Mesothelial cell of epicardium (in vitro differentiated cells): ENCODE measurements around the gene SLC6A18. TPM values are rescaled to one million over a fixed set of nuclear protein-coding genes. Genes with fewer than 3 reads are reported as not detected.
"Not testable (repeated sequence)": the region's sequence is repeated elsewhere in the genome, so short reads cannot be mapped to it uniquely, and the experiment has no call there.

Source experiments
- DNase-seq, 2 experiments: peaks; one replicate each; pipeline ENCODE4 v3.0.0; 2021; ENCODE audit warnings: low spot score in 2 of 2; ENCODE audit not compliant: unreplicated experiment in 2 of 2
- H3K27ac Mint-ChIP-seq: 2 replicates; pipeline ENCODE4 v1.8.0; 2021; ENCODE audit warnings: mixed read lengths
- H3K27me3 Mint-ChIP-seq: 2 replicates; pipeline ENCODE4 v1.8.0; 2021; ENCODE audit warnings: low read depth, mixed read lengths
- H3K36me3 Mint-ChIP-seq: 2 replicates; pipeline ENCODE4 v1.8.0; 2021; ENCODE audit warnings: mixed read lengths
- H3K4me1 Mint-ChIP-seq: 2 replicates; pipeline ENCODE4 v1.8.0; 2021; ENCODE audit warnings: mixed read lengths
- H3K4me3 Mint-ChIP-seq: 2 replicates; pipeline ENCODE4 v1.8.0; 2021; ENCODE audit warnings: mild to moderate bottlenecking, moderate library complexity, mixed read lengths
- H3K9me3 Mint-ChIP-seq: 2 replicates; pipeline ENCODE4 v1.8.0; 2021; ENCODE audit warnings: mixed read lengths
- total RNA-seq: library from RNA; stranded (reverse); gene quantifications from 3 replicates; pipeline ENCODE4 v1.2.1, GENCODE V29; 2021
- TF ChIP-seq, protein P1 (sequence below): fragments of 200-600 bp; sonication (generic); IDR thresholded peaks from one replicate; pipeline ENCODE4 v1.5.0; 2021; ENCODE audit warnings: antibody characterized with exemption; ENCODE audit not compliant: unreplicated experiment

Gene SLC6A18
- total RNA-seq, 1 donor from 2014 or later: not detected

- H3K4me3 Mint-ChIP-seq: no peak overlapping the region
- H3K27me3 Mint-ChIP-seq: peaks cover 8% of the 10 kb centered on the region
- no peak for DNase-seq
- no peaks in the 10 kb centered on the region for H3K4me1 Mint-ChIP-seq
- no peak overlapping the region for H3K27ac Mint-ChIP-seq
- H3K9me3 Mint-ChIP-seq: peaks cover 5% of the 10 kb centered on the region
- TF ChIP-seq, protein P1, sequence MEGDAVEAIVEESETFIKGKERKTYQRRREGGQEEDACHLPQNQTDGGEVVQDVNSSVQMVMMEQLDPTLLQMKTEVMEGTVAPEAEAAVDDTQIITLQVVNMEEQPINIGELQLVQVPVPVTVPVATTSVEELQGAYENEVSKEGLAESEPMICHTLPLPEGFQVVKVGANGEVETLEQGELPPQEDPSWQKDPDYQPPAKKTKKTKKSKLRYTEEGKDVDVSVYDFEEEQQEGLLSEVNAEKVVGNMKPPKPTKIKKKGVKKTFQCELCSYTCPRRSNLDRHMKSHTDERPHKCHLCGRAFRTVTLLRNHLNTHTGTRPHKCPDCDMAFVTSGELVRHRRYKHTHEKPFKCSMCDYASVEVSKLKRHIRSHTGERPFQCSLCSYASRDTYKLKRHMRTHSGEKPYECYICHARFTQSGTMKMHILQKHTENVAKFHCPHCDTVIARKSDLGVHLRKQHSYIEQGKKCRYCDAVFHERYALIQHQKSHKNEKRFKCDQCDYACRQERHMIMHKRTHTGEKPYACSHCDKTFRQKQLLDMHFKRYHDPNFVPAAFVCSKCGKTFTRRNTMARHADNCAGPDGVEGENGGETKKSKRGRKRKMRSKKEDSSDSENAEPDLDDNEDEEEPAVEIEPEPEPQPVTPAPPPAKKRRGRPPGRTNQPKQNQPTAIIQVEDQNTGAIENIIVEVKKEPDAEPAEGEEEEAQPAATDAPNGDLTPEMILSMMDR: no peak
- no peaks in the 10 kb centered on the region for H3K36me3 Mint-ChIP-seq
These were observed 60.0 kb downstream of the SLC6A18 start for GRCh38 chr5:1285141-1285540.

GRCh38 chr5:1285883-1286291 lies 60.7 kb downstream of the SLC6A18 start:
- H3K36me3 Mint-ChIP-seq: no peaks in the 10 kb centered on the region
- peak in 1 of 2 experiments; percentile 38 for DNase-seq
- H3K4me3 Mint-ChIP-seq: no peak overlapping the region
- peaks cover 5% of the 10 kb centered on the region for H3K9me3 Mint-ChIP-seq
- TF ChIP-seq, protein P1: no peak
- no peak overlapping the region for H3K27ac Mint-ChIP-seq
- H3K27me3 Mint-ChIP-seq: peaks cover 8% of the 10 kb centered on the region
- H3K4me1 Mint-ChIP-seq: no peaks in the 10 kb centered on the region

DNA sequence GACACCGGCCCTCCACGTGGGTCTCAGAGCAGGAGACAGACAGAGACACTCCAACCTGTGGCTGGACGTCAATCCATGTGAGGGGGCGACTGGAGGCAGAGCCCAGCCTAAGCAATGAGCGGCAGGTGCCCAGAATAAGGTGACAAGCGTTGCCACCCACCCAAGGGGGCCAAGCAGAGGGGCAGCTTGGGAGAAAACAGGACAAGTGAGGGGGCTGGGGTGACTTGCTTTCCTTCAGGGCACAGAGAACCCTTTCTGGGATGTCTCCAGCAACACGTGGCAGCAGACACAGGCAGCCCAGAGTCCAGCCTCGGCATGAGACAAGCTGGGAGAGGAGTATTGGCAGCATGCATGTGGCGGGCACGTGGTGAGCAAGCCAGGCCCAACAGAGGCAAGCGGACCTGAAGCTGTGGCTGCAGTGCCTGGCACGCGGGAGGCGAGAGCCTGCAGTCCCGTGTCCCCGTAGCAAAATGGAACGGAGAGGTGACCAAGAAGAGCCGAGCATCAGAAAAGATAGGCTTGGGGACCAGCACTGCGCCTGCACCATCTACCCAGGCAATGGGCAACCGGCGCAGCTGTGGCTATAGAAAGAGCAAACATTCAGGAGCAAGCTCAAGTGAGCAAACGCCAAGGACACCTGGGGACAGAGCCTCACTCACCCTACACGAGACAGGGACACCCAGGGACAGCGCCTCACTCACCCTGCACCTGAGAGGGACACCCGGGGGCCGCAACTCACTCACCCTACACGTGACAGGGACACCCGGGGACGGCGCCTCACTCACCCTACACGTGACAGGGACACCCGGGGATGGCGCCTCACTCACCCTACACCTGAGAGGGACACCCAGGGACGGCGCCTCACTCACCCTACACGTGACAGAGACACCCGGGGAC lies 63.5 kb downstream of the SLC6A18 start:
- Mint-ChIP-seq H3K4me3 (no peak overlapping the region), H3K9me3 (peaks cover 5% of the 10 kb centered on the region), H3K27me3 (peaks cover 31% of the 10 kb centered on the region), H3K27ac (no peak overlapping the region), H3K4me1 (peaks cover 2% of the 10 kb centered on the region), H3K36me3 (no peaks in the 10 kb centered on the region)
- DNase-seq: peak in 1 of 2 experiments; percentile 32
- TF ChIP-seq, protein P1: no peak

- H3K4me1 Mint-ChIP-seq, H3K4me3 Mint-ChIP-seq, DNase-seq, H3K27ac Mint-ChIP-seq, H3K36me3 Mint-ChIP-seq, H3K9me3 Mint-ChIP-seq: not testable (repeated sequence)
- H3K27me3 Mint-ChIP-seq: peaks cover 36% of the 10 kb centered on the region
These were observed 64.4 kb downstream of the SLC6A18 start for GRCh38 chr5:1289559-1289958.

DNA sequence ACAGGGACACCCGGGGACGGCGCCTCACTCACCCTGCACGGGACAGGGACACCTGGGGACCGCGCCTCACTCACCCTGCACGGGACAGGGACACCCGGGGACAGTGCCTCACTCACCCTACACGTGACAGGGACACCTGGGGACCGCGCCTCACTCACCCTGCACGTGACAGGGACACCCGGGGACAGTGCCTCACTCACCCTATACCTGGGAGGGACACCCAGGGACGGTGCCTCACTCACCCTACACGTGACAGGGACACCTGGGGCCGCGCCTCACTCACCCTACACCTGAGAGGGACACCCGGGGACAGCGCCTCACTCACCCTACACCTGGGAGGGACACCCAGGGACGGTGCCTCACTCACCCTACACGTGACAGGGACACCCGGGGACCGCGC lies 65.8 kb downstream of the SLC6A18 start:
- H3K4me3 Mint-ChIP-seq, DNase-seq, H3K9me3 Mint-ChIP-seq, H3K36me3 Mint-ChIP-seq, H3K27ac Mint-ChIP-seq, H3K4me1 Mint-ChIP-seq: not testable (repeated sequence)
- H3K27me3 Mint-ChIP-seq: peaks cover 43% of the 10 kb centered on the region

GRCh38 chr5:1291611-1292080 lies 66.5 kb downstream of the SLC6A18 start:
- H3K4me3 Mint-ChIP-seq: no peak overlapping the region

More at GRCh38 chr5:1291611-1292080, 66.5 kb downstream of the SLC6A18 start:
- TF ChIP-seq, protein P1: no peak
- Mint-ChIP-seq H3K27ac (no peak overlapping the region), H3K27me3 (peaks cover 50% of the 10 kb centered on the region), H3K9me3 (peaks cover 5% of the 10 kb centered on the region), H3K36me3 (no peaks in the 10 kb centered on the region), H3K4me1 (peaks cover 2% of the 10 kb centered on the region)
- peak in 1 of 2 experiments; percentile 31 for DNase-seq
